GM12878 (cell line): ENCODE measurements around the gene DBX2. TPM values are rescaled to one million over a fixed set of nuclear protein-coding genes. Genes with fewer than 3 reads are reported as not detected.

Experiments used
- ATAC-seq: fragments of 200-7000 bp; cut with Tn5 transposase; 3 replicates; pipeline ENCODE4 v1.9.1; 2020; ENCODE audit warnings: mild to moderate bottlenecking, moderate library complexity
- BruUV-seq: library from RNA; stranded (reverse); fragments of 400-500 nt; replicated peaks from 2 replicates; lab custom pipeline; 2021; lab: Mats Ljungman, UMichigan
- CTCF ChIA-PET: fragments of 300-600 bp; sonication (Branson Sonifier 250); formaldehyde crosslinking; extraction: SDS; loops from one replicate; lab custom pipeline; 2021; ENCODE audit warnings: inconsistent platforms; lab: Yijun Ruan, JAX
- POLR2A ChIA-PET: fragments of 350-600 bp; formaldehyde crosslinking; extraction: SDS; loops from one replicate; lab custom pipeline; 2021; ENCODE audit warnings: inconsistent platforms; lab: Charles Lee
- RAD21 ChIA-PET: fragments of 300-600 bp; sonication (Branson Sonifier 250); formaldehyde crosslinking; loops from one replicate; lab custom pipeline; 2023; ENCODE audit warnings: antibody characterized with exemption; ENCODE audit not compliant: unreplicated experiment; lab: Charles Lee
- SMC1A ChIA-PET: fragments of 300-600 bp; sonication (Branson Sonifier 250); formaldehyde crosslinking; loops from one replicate; lab custom pipeline; 2023; ENCODE audit not compliant: unreplicated experiment, uncharacterized antibody; lab: Charles Lee
- DNase-seq: peaks from one replicate; pipeline ENCODE4 v3.0.0-alpha.2; 2011; ENCODE audit warnings: low read depth, low spot score
- FAIRE-seq: peaks from 3 replicates; lab custom pipeline; 2011; peaks lifted over from hg19 to GRCh38; lab: Jason Lieb, UNC
- H2AFZ ChIP-seq: 2 replicates; pipeline ENCODE4 v1.6.0; 2011; ENCODE audit warnings: low read depth, low read length, control low read depth; ENCODE audit not compliant: control insufficient read depth
- H3K27ac ChIP-seq: 2 replicates; pipeline ENCODE4 v1.5.1; 2011; ENCODE audit warnings: control low read depth; ENCODE audit not compliant: control insufficient read depth, insufficient read depth
- H3K27me3 ChIP-seq, 2 experiments: replicated peaks in 1 of 2; 2 replicates each; pipeline versions ENCODE4 v1.6.0 to v1.6.1; 2011; ENCODE audit warnings: low read length in 1 of 2; ENCODE audit not compliant: control insufficient read depth in 2 of 2, insufficient read depth in 2 of 2
- H3K36me3 ChIP-seq, 2 experiments: 2 replicates each; pipeline ENCODE4 v1.5.1; 2011; ENCODE audit warnings: low read length in 1 of 2; ENCODE audit not compliant: control insufficient read depth in 2 of 2, insufficient read depth in 2 of 2
- H3K4me1 ChIP-seq: 2 replicates; pipeline ENCODE4 v1.6.1; 2011; ENCODE audit warnings: mild to moderate bottlenecking, low read length, moderate library complexity, mixed read lengths; ENCODE audit not compliant: control insufficient read depth, insufficient read depth
- H3K4me2 ChIP-seq: 2 replicates; pipeline ENCODE4 v1.6.0; 2011; ENCODE audit warnings: control low read depth; ENCODE audit not compliant: control insufficient read depth, insufficient read depth
- H3K4me3 ChIP-seq: fragments of 200-600 bp; sonication (generic); 2 replicates; pipeline ENCODE4 v1.5.1; 2016
- H3K79me2 ChIP-seq: 2 replicates; pipeline ENCODE4 v1.6.0; 2011; ENCODE audit warnings: low read length; ENCODE audit not compliant: control insufficient read depth, insufficient read depth
- H3K9ac ChIP-seq: 2 replicates; pipeline ENCODE4 v1.8.0; 2011; ENCODE audit warnings: low read length, control low read depth, mixed read lengths; ENCODE audit not compliant: control insufficient read depth, insufficient read depth
- H3K9me3 ChIP-seq: replicated peaks from 3 replicates; pipeline ENCODE4 v1.5.1; 2011; ENCODE audit warnings: mild to moderate bottlenecking, low read length; ENCODE audit not compliant: control insufficient read depth, insufficient read depth
- H4K20me1 ChIP-seq: 2 replicates; pipeline ENCODE4 v1.6.0; 2011; ENCODE audit not compliant: control insufficient read depth, insufficient read depth
- E4F1 ChIP-seq: fragments of 450-650 bp; IDR thresholded peaks from 2 replicates; pipeline ENCODE4 v1.6.1; 2018; ENCODE audit warnings: borderline replicate concordance, mild to moderate bottlenecking; ENCODE audit not compliant: partially characterized antibody
- EED ChIP-seq: sonication (generic); IDR thresholded peaks from 2 replicates; pipeline ENCODE4 v1.6.1; 2016; ENCODE audit warnings: antibody characterized with exemption, low read depth
- ELK1 ChIP-seq: IDR thresholded peaks from 2 replicates; pipeline ENCODE4 v1.6.1; 2012; ENCODE audit warnings: low read depth, low read length, improper control_type of control experiment
- FOS ChIP-seq: IDR thresholded peaks from 3 replicates; pipeline ENCODE4 v1.6.1; 2011; ENCODE audit warnings: borderline replicate concordance; ENCODE audit not compliant: insufficient read length; ENCODE audit errors: extremely low read depth
- HDAC2 ChIP-seq: fragments of 200-600 bp; sonication (generic); IDR thresholded peaks from 2 replicates; pipeline ENCODE4 v1.6.1; 2017
- HDAC6 ChIP-seq: fragments of 200-600 bp; sonication (generic); IDR thresholded peaks from one replicate; pipeline ENCODE4 v1.8.0; 2017; ENCODE audit warnings: antibody characterized with exemption; ENCODE audit not compliant: unreplicated experiment
- HDGF ChIP-seq: fragments of 450-650 bp; IDR thresholded peaks from 2 replicates; pipeline ENCODE4 v1.6.1; 2016; ENCODE audit warnings: antibody characterized with exemption
- IKZF1 ChIP-seq: fragments of 450-650 bp; conservative IDR thresholded peaks from 2 replicates; pipeline ENCODE4 v1.6.1; 2017; ENCODE audit warnings: antibody characterized with exemption, mild to moderate bottlenecking
- KAT2A ChIP-seq: conservative IDR thresholded peaks from 2 replicates; pipeline ENCODE4 v1.6.1; 2011; ENCODE audit warnings: low read depth, low read length; ENCODE audit not compliant: control insufficient read depth
- KDM1A ChIP-seq: fragments of 200-600 bp; sonication (generic); IDR thresholded peaks from 2 replicates; pipeline ENCODE4 v1.6.1; 2016; ENCODE audit warnings: borderline replicate concordance
- NFYA ChIP-seq: IDR thresholded peaks from 2 replicates; pipeline ENCODE4 v1.6.1; 2011; ENCODE audit warnings: low read depth, mild to moderate bottlenecking, low read length, improper control_type of control experiment, borderline replicate concordance
- NKRF ChIP-seq: fragments of 450-650 bp; conservative IDR thresholded peaks from 2 replicates; pipeline ENCODE4 v1.6.1; 2017; ENCODE audit warnings: mild to moderate bottlenecking, moderate library complexity
- RUNX3 ChIP-seq: IDR thresholded peaks from 2 replicates; pipeline ENCODE4 v1.6.1; 2012; ENCODE audit warnings: low read length, inconsistent platforms
- STAT1 ChIP-seq: fragments of 450-650 bp; conservative IDR thresholded peaks from 2 replicates; pipeline ENCODE4 v1.6.1; 2014; ENCODE audit warnings: antibody characterized with exemption, mild to moderate bottlenecking
- TBL1XR1 ChIP-seq: IDR thresholded peaks from 2 replicates; pipeline ENCODE4 v1.6.1; 2012; ENCODE audit warnings: low read depth, low read length, improper control_type of control experiment
- YY1 ChIP-seq: IDR thresholded peaks from 2 replicates; pipeline ENCODE4 v1.6.1; 2011; ENCODE audit warnings: low read depth, mild to moderate bottlenecking, low read length
- ZNF24 ChIP-seq: fragments of 450-650 bp; IDR thresholded peaks from 2 replicates; pipeline ENCODE4 v1.6.1; 2017; ENCODE audit warnings: antibody characterized with exemption, mild to moderate bottlenecking
- WGBS: methylation state at CpG from one replicate; pipeline ENCODE4 v1.1.6; 2016; ENCODE audit warnings: low lambda C conversion rate; ENCODE audit not compliant: insufficient replicate concordance, insufficient coverage; ENCODE audit errors: missing lambda C conversion rate; 5-methylcytosine and 5-hydroxymethylcytosine counted together
- in situ Hi-C: fragments of 300-500 bp; cut with MboI; formaldehyde crosslinking; loops from 9 replicates; pipeline ENCODE4 v1.14.3; 2018; ENCODE audit warnings: mixed read lengths
- intact Hi-C: fragments of 100-400 bp; cut with micrococcal nuclease; formaldehyde crosslinking; loops from one replicate; pipeline ENCODE4 v1.14.2; 2022; ENCODE audit not compliant: unreplicated experiment
- polyA plus RNA-seq, 11 experiments: library from polyadenylated mRNA; depleted of rRNA in 4 of 11; unstranded in 6 of 11; stranded (reverse) in 5 of 11; fragments of >200 nt; fragmentation: Nextera tagmentation in 4 of 11; fragmentation: Illumina TruSeq in 1 of 11; extraction: Ambion mirVana in 4 of 11; extraction: Trizol in 1 of 11; gene quantifications; 1 replicate in 1 of 11; 2 replicates in 10 of 11; pipeline versions ENCODE4 v1.2.1 to v1.2.3, GENCODE V29; 2011 to 2016; ENCODE audit warnings: inconsistent platforms in 2 of 11, missing spikeins in 2 of 11, low read depth in 1 of 11
- total RNA-seq, 4 experiments: library from RNA; depleted of rRNA in 3 of 4; stranded (reverse); fragments of >200 nt in 3 of 4; fragmentation: Illumina TruSeq in 1 of 4; extraction: Trizol in 1 of 4; gene quantifications; 2 replicates each; pipeline versions ENCODE4 v1.2.1 to v1.2.3, GENCODE V29; 2013 to 2021
- TF ChIP-seq, protein P1 (sequence below): fragments of 450-650 bp; formaldehyde crosslinking; IDR thresholded peaks from 2 replicates; pipeline ENCODE4 v1.4.0; 2020; ENCODE audit warnings: mild to moderate bottlenecking, moderate library complexity

DBX2 gene
- total and polyA plus RNA-seq, 10 of the 15 experiments (the other 5 are each of a cell fraction or from before 2014, with no cell fraction given), result not detected

GRCh38 chr12:45093051-45093450, 42.2 kb upstream of the DBX2 start:
- Histone ChIP-seq H3K36me3 (no peaks in the 10 kb centered on the region), H3K4me1 (no peaks in the 10 kb centered on the region), H3K27ac (no peak overlapping the region), H3K79me2 (no peaks in the 10 kb centered on the region), H4K20me1 (no peaks in the 10 kb centered on the region), H2AFZ (no peak overlapping the region), H3K9ac (no peak overlapping the region), H3K4me2 (no peak overlapping the region), H3K9me3 (no peaks in the 10 kb centered on the region), H3K4me3 (no peak overlapping the region), H3K27me3 (no peaks in the 10 kb centered on the region)
- BruUV-seq, result no TSS peak
- intact Hi-C loops (no loop called here), in situ Hi-C loops (no loop called here)
- TF ChIP-seq FOS, result no peak
- TF ChIP-seq YY1, result no peak
- no peak for TF ChIP-seq NKRF
- TF ChIP-seq ZNF24, result no peak
- no peak for TF ChIP-seq STAT1
- no peak for TF ChIP-seq E4F1
- TF ChIP-seq IKZF1, result no peak
- TF ChIP-seq KAT2A, result no peak
- TF ChIP-seq NFYA, result no peak
- no peak for TF ChIP-seq ELK1
- no peak for TF ChIP-seq HDAC2
- TF ChIP-seq HDAC6, result no peak
- no peak for TF ChIP-seq RUNX3
- TF ChIP-seq KDM1A, result no peak
- TF ChIP-seq, protein P1, sequence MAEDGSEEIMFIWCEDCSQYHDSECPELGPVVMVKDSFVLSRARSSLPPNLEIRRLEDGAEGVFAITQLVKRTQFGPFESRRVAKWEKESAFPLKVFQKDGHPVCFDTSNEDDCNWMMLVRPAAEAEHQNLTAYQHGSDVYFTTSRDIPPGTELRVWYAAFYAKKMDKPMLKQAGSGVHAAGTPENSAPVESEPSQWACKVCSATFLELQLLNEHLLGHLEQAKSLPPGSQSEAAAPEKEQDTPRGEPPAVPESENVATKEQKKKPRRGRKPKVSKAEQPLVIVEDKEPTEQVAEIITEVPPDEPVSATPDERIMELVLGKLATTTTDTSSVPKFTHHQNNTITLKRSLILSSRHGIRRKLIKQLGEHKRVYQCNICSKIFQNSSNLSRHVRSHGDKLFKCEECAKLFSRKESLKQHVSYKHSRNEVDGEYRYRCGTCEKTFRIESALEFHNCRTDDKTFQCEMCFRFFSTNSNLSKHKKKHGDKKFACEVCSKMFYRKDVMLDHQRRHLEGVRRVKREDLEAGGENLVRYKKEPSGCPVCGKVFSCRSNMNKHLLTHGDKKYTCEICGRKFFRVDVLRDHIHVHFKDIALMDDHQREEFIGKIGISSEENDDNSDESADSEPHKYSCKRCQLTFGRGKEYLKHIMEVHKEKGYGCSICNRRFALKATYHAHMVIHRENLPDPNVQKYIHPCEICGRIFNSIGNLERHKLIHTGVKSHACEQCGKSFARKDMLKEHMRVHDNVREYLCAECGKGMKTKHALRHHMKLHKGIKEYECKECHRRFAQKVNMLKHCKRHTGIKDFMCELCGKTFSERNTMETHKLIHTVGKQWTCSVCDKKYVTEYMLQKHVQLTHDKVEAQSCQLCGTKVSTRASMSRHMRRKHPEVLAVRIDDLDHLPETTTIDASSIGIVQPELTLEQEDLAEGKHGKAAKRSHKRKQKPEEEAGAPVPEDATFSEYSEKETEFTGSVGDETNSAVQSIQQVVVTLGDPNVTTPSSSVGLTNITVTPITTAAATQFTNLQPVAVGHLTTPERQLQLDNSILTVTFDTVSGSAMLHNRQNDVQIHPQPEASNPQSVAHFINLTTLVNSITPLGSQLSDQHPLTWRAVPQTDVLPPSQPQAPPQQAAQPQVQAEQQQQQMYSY (CRISPR knock-in tag), result no peak
- TF ChIP-seq EED, result no peak
- TF ChIP-seq TBL1XR1, result no peak
- TF ChIP-seq HDGF, result no peak
- ChIA-PET RAD21 (no interaction called here), CTCF (no interaction called here), POLR2A (no interaction called here), SMC1A (no interaction called here)
- FAIRE-seq (no peak), ATAC-seq (no peak), DNase-seq (no peak)
- 8% methylated on average over 5 of the region's 5 CpGs for WGBS
